Activated CD4-positive, alpha-beta memory T cell treated with anti-CD3 and anti-CD28 coated beads for 36 hours (primary cell): ENCODE results near the gene COG7. TPM values are rescaled to one million over a fixed set of nuclear protein-coding genes. Genes with fewer than 3 reads are reported as not detected.
"Not testable (repeated sequence)": the region's sequence is repeated elsewhere in the genome, so short reads cannot be mapped to it uniquely, and the experiment has no call there.

Experiments
- CTCF ChIA-PET: fragments of 350-600 bp; sonication (Branson Sonifier 250); formaldehyde crosslinking; loops from one replicate; lab custom pipeline; 2021; ENCODE audit warnings: antibody characterized with exemption, inconsistent platforms; lab: Charles Lee
- POLR2A ChIA-PET: fragments of 350-600 bp; sonication (Branson Sonifier 250); formaldehyde crosslinking; loops from one replicate; lab custom pipeline; 2021; ENCODE audit warnings: antibody characterized with exemption; lab: Charles Lee
- DNase-seq: peaks from one replicate; pipeline ENCODE4 v3.0.0-alpha.2; 2020
- H3K27ac Mint-ChIP-seq: one replicate; pipeline ENCODE4 v1.8.0; 2021; ENCODE audit warnings: mixed read lengths
- H3K27me3 Mint-ChIP-seq: one replicate; pipeline ENCODE4 v1.8.0; 2021; ENCODE audit warnings: mixed read lengths
- H3K36me3 Mint-ChIP-seq: one replicate; pipeline ENCODE4 v1.8.0; 2021; ENCODE audit warnings: mixed read lengths
- H3K4me1 Mint-ChIP-seq: one replicate; pipeline ENCODE4 v1.8.0; 2021; ENCODE audit warnings: low read depth, mixed read lengths
- H3K4me3 Mint-ChIP-seq: one replicate; pipeline ENCODE4 v1.8.0; 2021; ENCODE audit warnings: mild to moderate bottlenecking, mixed read lengths
- H3K9me3 Mint-ChIP-seq: one replicate; pipeline ENCODE4 v1.8.0; 2021; ENCODE audit warnings: mixed read lengths
- intact Hi-C: fragments of 100-400 bp; cut with micrococcal nuclease; formaldehyde crosslinking; loops from one replicate; pipeline ENCODE4 v1.15.1; 2023
- total RNA-seq, 2 experiments: library from RNA; stranded (reverse); gene quantifications; one replicate each; pipeline ENCODE4 v1.2.3, GENCODE V29; 2021

The COG7 gene
- total RNA-seq, 2 experiments from 2014 or later = 17.0 to 18.1 TPM

DNA sequence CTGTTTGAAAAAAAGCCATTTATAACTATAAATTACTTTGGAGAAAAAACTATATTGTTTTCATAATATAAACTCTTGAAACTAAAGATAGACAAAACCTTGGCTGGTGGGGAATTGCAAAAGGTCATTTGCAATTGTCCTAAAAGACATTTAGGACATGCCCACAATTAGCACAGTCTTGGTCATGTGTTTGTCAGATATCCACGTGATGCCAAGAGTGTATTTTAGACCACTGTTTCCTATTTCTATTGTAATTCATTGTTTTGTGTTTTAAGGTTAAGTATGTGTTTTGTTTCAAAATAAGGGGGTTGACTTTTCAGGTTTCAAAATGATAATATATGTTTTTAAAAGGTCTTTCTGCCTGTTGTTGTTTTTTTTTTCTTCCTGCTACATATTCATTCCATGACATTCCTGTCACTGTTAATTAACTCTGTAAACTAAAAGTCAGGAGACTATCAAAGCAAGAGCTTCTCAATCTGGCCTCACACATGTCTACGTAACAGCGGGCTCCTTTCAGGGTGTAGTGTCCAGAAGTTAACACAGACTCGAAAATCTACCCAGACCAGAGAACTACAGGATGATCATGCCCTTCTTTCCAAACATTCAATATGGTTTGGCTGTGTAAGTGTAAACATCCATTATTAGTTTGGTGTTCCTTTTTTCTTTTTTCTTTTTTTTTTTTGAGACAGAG is 58.7 kb downstream of the COG7 start:
- POLR2A ChIA-PET = no interaction called here
- no peaks in the 10 kb centered on the region for H3K27me3 Mint-ChIP-seq
- H3K36me3 Mint-ChIP-seq = peaks cover 10% of the 10 kb centered on the region
- no peaks in the 10 kb centered on the region for H3K9me3 Mint-ChIP-seq
- no peak for DNase-seq
- H3K4me3 Mint-ChIP-seq = no peak overlapping the region
- H3K27ac Mint-ChIP-seq = no peak overlapping the region
- intact Hi-C loops = no loop called here
- CTCF ChIA-PET = no interaction called here
- H3K4me1 Mint-ChIP-seq = no peaks in the 10 kb centered on the region

DNA sequence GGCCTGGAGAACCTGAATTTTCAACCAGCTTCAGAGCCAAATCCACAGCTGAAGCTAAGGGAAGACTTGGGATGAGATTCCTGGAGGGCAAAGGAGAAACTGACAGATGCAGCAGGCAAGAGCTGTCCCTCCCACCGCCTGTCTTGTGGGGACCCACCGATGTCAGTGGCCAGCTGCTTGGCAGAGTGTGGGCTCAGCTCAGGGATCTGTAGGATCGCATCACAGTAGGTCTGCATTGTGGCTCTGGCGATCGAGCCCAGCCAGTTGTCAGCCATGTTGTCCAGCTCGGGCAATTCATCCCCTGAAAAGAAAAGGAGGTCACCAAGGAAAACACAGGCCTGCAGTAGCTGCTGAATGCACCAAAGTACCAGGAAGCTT is 60.8 kb downstream of the COG7 start:
- Mint-ChIP-seq H3K9me3 (no peaks in the 10 kb centered on the region), H3K27me3 (no peaks in the 10 kb centered on the region), H3K4me1 (no peaks in the 10 kb centered on the region), H3K27ac (no peak overlapping the region), H3K36me3 (peaks cover 11% of the 10 kb centered on the region), H3K4me3 (no peak overlapping the region)
- intact Hi-C loops = no loop called here
- ChIA-PET POLR2A (no interaction called here), CTCF (interaction anchor here (1.2 kb wide), 1 partner anchor 41 kb away, joined by 3 read pairs; no protein-coding TSS in a partner anchor)
- no peak for DNase-seq

DNA sequence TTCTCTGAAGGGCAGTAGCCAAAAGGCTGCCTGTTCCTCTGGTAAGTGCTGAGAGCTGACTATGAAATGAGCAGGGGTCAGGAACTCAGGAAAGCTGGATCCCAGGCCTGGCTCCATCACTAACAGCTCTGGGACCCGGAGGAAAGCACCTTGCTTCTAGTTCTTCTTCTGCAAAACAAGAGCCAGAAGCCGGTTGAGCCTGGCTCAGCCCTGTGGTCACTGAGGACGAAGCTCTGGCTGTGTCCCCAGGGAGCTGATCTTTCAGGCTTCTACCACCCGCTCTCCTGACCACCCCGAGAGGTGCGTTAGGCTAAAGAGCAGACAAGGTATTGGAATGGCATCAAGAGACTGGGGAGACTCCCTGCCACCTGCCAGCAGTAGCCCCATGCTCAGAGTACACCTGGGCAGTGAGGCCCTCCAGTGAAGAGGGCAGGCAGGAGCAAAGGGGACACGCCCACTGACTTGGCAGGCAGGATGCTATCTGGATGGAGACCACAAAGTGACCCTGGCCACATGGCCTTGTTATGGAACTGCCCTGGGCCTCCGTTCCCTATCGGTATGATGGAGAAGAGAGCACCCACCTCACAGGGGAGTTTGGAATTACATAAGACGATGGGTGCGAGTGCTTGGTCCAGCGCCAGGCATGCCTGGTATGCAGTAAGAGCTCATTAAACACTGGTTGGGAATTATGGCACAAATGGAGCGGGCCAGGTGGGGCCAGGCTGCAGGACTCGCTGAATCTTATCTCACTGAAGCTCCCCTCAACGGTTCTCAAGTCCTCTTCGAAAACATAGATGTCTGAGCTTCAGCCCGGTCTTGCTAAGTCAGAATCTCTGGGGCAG is 61.4 kb downstream of the COG7 start:
- Mint-ChIP-seq H3K36me3 (peaks cover 9% of the 10 kb centered on the region), H3K27me3 (no peaks in the 10 kb centered on the region), H3K27ac (no peak overlapping the region), H3K4me3 (no peak overlapping the region), H3K9me3 (no peaks in the 10 kb centered on the region), H3K4me1 (no peaks in the 10 kb centered on the region)
- no peak for DNase-seq
- ChIA-PET CTCF (interaction anchor here (1.2 kb wide), 1 partner anchor 42 kb away, joined by 3 read pairs; no protein-coding TSS in a partner anchor), POLR2A (no interaction called here)
- intact Hi-C loops = no loop called here

DNA sequence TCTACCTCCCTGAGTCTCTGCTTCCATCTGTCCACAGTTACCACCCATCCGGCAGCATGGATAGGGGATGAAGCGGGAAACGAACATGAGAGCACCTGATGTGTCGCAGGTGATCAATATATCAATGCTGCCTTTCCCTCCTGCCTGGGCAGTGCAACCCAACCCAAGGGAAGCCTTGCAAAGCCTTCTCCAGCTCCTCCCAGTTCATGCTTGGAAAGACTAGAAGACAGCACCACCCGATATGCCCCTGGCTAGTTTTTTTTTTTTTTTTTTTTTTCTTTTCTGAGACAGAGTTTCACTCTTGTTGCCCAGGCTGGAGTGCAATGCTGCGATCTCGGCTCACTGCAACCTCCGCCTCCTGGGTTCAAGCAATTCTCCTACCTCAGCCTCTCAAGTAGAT is 63.1 kb downstream of the COG7 start:
- POLR2A ChIA-PET, H3K27ac Mint-ChIP-seq, H3K4me3 Mint-ChIP-seq, CTCF ChIA-PET, H3K4me1 Mint-ChIP-seq, H3K27me3 Mint-ChIP-seq, DNase-seq, intact Hi-C loops, H3K9me3 Mint-ChIP-seq, H3K36me3 Mint-ChIP-seq: not testable (repeated sequence)

DNA sequence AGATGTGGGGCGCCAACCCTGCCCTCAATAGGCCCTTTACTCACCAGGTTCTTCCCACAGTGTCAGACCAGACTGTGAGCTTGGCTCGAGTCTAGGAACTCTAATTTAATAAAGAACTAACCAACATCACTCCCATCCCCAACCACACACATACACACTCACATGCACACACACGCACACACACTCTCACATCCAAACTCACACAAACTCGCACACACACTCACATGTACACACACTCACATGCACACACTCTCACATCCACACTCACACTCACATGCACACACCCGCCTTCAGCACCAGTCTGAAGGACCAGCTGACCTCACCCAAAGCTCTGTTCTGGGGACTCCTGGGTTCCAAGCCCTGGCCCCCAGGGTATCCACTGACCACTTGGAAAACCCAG is 63.8 kb downstream of the COG7 start:
- ChIA-PET POLR2A (no interaction called here), CTCF (no interaction called here)
- Mint-ChIP-seq H3K4me3 (no peak overlapping the region), H3K27ac (no peak overlapping the region), H3K36me3 (peaks cover 9% of the 10 kb centered on the region), H3K4me1 (no peaks in the 10 kb centered on the region), H3K9me3 (no peaks in the 10 kb centered on the region), H3K27me3 (no peaks in the 10 kb centered on the region)
- intact Hi-C loops = no loop called here
- no peak for DNase-seq

DNA sequence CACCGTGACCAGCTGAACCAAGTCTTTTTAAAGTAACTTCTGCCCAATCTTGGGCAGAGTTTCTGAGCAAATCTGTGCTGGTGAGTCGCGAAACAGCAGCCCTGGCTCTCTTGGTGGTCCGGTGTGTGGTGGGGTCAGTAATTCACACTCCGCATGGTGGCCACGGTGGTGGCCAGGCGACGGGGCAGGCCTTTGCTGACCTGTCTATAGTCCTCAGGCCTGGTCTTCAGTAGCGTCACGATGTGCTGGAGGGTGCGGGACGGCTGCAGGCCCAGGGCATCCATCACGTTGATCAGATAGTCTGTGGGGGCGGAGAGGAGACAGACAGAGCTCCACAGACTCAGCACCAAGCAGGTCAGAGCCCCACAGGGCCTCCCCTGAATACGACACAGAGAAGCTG is 64.2 kb downstream of the COG7 start:
- intact Hi-C loops = no loop called here
- Mint-ChIP-seq H3K4me3 (no peak overlapping the region), H3K27ac (no peak overlapping the region), H3K27me3 (no peaks in the 10 kb centered on the region), H3K4me1 (no peaks in the 10 kb centered on the region), H3K36me3 (peaks cover 8% of the 10 kb centered on the region), H3K9me3 (no peaks in the 10 kb centered on the region)
- no peak for DNase-seq
- POLR2A ChIA-PET = no interaction called here
- CTCF ChIA-PET = no interaction called here

DNA sequence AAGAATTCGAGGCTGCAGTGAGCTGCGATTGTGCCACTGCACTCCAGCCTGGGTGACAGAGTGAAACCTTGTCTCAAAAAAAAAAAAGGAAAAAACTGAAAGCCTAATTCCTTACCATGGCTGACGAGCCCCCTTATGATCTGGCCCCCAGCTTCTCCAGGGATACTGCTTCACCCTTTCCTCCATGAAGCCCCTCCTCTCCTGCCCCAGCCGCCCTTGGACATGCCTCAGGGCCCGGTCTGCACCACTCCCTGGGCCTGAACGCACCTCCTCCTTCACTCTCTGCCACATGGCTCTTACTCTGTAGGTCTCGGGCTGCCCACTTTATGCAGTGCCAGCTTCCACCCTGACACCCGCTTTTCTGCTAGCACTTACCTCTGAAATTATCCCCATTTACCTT is 65.3 kb downstream of the COG7 start:
- H3K9me3 Mint-ChIP-seq = no peaks in the 10 kb centered on the region
- intact Hi-C loops = no loop called here
- DNase-seq = no peak
- H3K4me1 Mint-ChIP-seq = no peaks in the 10 kb centered on the region
- no peak overlapping the region for H3K27ac Mint-ChIP-seq
- peaks cover 3% of the 10 kb centered on the region for H3K36me3 Mint-ChIP-seq
- no peaks in the 10 kb centered on the region for H3K27me3 Mint-ChIP-seq
- CTCF ChIA-PET = no interaction called here
- POLR2A ChIA-PET = no interaction called here
- no peak overlapping the region for H3K4me3 Mint-ChIP-seq

DNA sequence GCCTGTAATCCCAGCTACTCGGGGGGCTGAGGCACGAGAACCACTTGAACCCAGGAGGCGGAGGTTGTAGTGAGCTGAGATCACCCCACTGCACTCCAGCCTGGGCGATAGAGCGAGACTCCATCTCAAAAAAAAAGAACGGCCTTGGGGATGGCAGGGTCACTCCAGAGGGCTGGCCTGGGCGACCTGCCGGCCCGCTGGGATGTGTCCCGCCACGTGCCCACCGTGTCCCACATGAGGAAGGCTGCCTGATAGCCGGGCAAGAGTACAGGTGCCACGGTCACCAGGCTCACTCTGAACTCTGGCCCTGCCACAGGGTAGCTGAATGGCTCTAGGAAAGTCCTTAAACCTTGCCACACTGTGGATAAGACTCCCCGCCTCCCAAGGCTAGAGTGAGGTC is 67.5 kb downstream of the COG7 start:
- POLR2A ChIA-PET = no interaction called here
- DNase-seq = no peak
- Mint-ChIP-seq H3K36me3 (peaks cover 3% of the 10 kb centered on the region), H3K4me3 (no peak overlapping the region), H3K9me3 (no peaks in the 10 kb centered on the region), H3K4me1 (no peaks in the 10 kb centered on the region), H3K27ac (no peak overlapping the region), H3K27me3 (no peaks in the 10 kb centered on the region)
- CTCF ChIA-PET = no interaction called here
- intact Hi-C loops = no loop called here

DNA sequence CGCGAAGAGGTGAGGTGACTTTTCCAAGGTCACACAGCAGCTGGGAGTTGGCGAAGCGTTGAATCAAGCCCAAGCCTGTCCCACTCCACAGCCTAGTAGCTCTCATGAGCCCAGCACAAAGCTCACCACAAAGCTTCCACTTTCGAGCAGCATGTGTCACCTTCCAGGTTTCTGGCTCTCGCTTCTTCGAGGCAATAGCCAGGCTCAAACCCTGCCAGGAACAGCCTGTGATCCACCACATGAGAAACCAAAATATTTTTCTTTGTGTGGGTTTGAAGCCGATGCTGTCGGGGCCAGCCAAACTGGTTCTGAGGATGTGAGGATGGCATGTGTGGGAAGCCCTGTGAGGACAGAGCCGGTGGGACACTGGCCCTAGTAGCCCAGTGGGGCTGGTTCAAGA is 68.1 kb downstream of the COG7 start:
- no peak overlapping the region for H3K27ac Mint-ChIP-seq

DNA sequence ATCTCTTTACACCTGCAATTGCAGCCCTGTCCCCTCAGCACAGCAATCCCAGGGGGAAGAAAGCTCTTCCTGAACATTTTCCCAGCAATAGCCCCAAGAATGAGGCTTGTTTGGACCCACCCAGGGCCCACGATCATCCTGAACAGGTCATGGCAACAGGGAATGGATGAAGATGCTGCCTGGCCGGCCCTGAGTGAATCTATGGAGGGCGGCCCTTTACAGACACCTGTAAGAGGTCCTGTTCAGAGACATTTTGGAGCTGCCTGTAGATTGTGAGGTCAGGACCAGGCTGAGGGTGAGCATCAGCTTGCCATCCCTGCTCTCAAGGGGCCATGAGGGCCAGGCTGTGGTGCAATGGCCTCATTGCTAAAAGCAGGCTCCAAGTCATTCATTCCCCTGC is 69.1 kb downstream of the COG7 start:
- ChIA-PET POLR2A (no interaction called here), CTCF (no interaction called here)
- intact Hi-C loops = no loop called here
- Mint-ChIP-seq H3K9me3 (no peaks in the 10 kb centered on the region), H3K36me3 (peaks cover 3% of the 10 kb centered on the region), H3K27ac (no peak overlapping the region), H3K4me1 (no peaks in the 10 kb centered on the region), H3K4me3 (no peak overlapping the region), H3K27me3 (no peaks in the 10 kb centered on the region)
- no peak for DNase-seq

More for the DNA sequence above, 68.1 kb downstream of the COG7 start:
- Mint-ChIP-seq H3K4me3 (no peak overlapping the region), H3K36me3 (peaks cover 3% of the 10 kb centered on the region), H3K9me3 (no peaks in the 10 kb centered on the region), H3K4me1 (no peaks in the 10 kb centered on the region), H3K27me3 (no peaks in the 10 kb centered on the region)
- intact Hi-C loops = no loop called here
- no peak for DNase-seq
- ChIA-PET POLR2A (no interaction called here), CTCF (no interaction called here)

DNA sequence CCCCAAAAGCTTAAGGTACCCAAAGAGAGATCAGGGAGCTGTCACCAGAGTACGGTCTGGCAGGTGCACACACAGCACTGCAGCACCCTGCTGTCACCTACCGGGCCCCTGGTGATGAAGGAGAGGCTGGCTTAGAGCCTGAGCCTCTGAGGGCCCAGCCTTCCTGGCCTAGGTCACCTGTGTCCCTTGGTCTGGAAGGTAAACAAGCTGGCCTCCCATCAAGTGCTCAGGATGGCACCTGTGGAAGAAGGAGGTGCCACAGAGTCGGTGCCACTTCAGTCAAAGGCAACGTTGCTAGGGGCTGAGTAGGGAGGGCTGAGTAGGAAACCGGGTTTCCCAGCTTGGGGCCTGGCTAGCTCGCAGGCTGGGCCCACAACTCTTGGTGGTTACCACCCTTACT is 70.7 kb downstream of the COG7 start:
- Mint-ChIP-seq H3K4me1 (no peaks in the 10 kb centered on the region), H3K27ac (no peak overlapping the region), H3K4me3 (no peak overlapping the region), H3K36me3 (no peaks in the 10 kb centered on the region), H3K9me3 (no peaks in the 10 kb centered on the region), H3K27me3 (no peaks in the 10 kb centered on the region)
- DNase-seq = no peak
- ChIA-PET CTCF (interaction anchor here (0.6 kb wide), 1 partner anchor 875 kb away, joined by 3 read pairs; no protein-coding TSS in a partner anchor), POLR2A (interaction anchor here (0.5 kb wide), 1 partner anchor 1884 kb away, joined by 4 read pairs; no protein-coding TSS in a partner anchor)
- intact Hi-C loops = no loop called here

DNA sequence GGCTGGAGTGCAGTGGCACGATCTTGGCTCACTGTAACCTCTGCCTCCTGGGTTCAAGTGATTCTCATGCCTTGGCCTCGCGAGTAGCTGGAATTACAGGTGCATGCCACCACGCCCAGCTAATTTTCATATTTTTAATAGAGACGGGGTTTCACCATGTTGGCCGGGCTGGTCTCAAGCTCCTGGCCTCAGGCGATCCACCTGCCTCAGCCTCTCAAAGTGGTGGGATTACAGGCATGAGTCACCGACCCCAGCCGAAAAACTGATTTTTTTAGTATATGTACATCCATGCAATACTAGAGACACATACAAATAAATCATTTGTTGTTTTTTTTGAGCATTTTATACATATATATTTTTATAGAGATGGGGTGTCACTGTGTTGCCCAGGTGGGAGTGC is 71.3 kb downstream of the COG7 start:
- intact Hi-C loops, H3K27ac Mint-ChIP-seq, H3K4me1 Mint-ChIP-seq, H3K9me3 Mint-ChIP-seq, H3K36me3 Mint-ChIP-seq, H3K4me3 Mint-ChIP-seq, H3K27me3 Mint-ChIP-seq, DNase-seq, POLR2A ChIA-PET, CTCF ChIA-PET: not testable (repeated sequence)
